Measurements from ENCODE around the gene PRKCE.

- no peak for TF ChIP-seq TAF1 (IDR thresholded peaks at IDR 0.05; ENCODE audit: borderline replicate concordance, low read depth, low read length)
- TF ChIP-seq POLR2AphosphoS5 (IDR thresholded peaks at IDR 0.05; ENCODE audit: low read depth, low read length): no peak
These were observed 267.7 kb downstream of the PRKCE start for GRCh38 chr2:45919160-45919650.
